Mucosa of descending colon (tissue), 3 donors: Measurements from ENCODE around the gene CAMK4. TPM values are rescaled to one million over a fixed set of nuclear protein-coding genes. Genes with fewer than 3 reads are reported as not detected.
"Not testable (repeated sequence)": the region's sequence is repeated elsewhere in the genome, so short reads cannot be mapped to it uniquely, and the experiment has no call there.

Source experiments
- ATAC-seq: fragments of 200-7000 bp; cut with Tn5 transposase; one replicate; pipeline ENCODE4 v1.9.1; 2020; ENCODE audit warnings: mild to moderate bottlenecking, moderate library complexity
- DNase-seq, 3 donors: peaks; one replicate each; pipeline ENCODE4 v3.0.0-alpha.2; 2020
- H3K36me3 ChIP-seq: fragments of 200-600 bp; one replicate; pipeline ENCODE4 v1.8.0; 2021; ENCODE audit warnings: low read depth, mild to moderate bottlenecking
- H3K4me1 ChIP-seq: fragments of 200-600 bp; one replicate; pipeline ENCODE4 v1.8.0; 2021; ENCODE audit warnings: low read depth, mild to moderate bottlenecking
- H3K4me3 ChIP-seq: fragments of 200-600 bp; one replicate; pipeline ENCODE4 v1.8.0; 2021; ENCODE audit warnings: mild to moderate bottlenecking
- H3K9me3 ChIP-seq: fragments of 200-600 bp; one replicate; pipeline ENCODE4 v1.8.0; 2021; ENCODE audit warnings: mild to moderate bottlenecking
- intact Hi-C, 2 donors: fragments of 100-400 bp; cut with DNase I in 1 of 2; cut with micrococcal nuclease in 1 of 2; formaldehyde crosslinking; loops; one replicate each; pipeline versions ENCODE4 v1.11.0 to v1.11.1; 2022; cut with DNase I, micrococcal nuclease
- total RNA-seq, 3 donors: library from RNA; stranded (reverse); fragmentation: NEBNext Ultra II Directional in 2 of 3; extraction: Animal tissue kit (Norgen Biotek cat#: 25700) in 2 of 3; gene quantifications; one replicate each; pipeline versions ENCODE4 v1.2.1 to v1.2.4, GENCODE V29; 2021 to 2023
- TF ChIP-seq, protein P1 (sequence below): fragments of 200-600 bp; IDR thresholded peaks from one replicate; pipeline ENCODE4 v1.8.0; 2022; ENCODE audit warnings: antibody characterized with exemption, mild to moderate bottlenecking
- donor health status: DM: no; HTN: no; CAD: no; lungs with moderate emphysema.
- donor health status: DM: no; HTN: no; CAD: no.
- donor health status: DM: no; HTN: yes; CAD: no.

CAMK4 gene
- total RNA-seq, 3 donors from 2014 or later: 2.0 to 5.5 (median 4.0) TPM

DNA sequence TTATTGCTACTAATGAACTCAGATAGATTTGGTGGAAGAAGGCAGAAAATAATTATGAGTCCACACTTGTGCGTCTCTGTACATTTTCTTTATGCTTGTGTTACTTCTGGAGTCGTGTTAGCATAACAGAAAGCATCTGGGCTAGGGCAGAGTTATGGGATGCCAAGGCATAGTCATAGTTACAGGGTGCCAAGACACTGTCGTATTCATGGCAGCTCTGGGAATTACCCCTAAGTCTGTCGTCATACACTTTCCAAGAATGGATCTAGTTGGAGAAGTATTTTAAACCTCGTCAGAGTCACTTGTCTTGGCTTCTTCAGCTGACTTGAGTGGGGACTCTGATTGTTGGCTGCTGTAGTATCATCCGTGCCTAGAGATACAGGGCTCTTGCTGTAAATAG is 27.7 kb downstream of the CAMK4 start:
- Histone ChIP-seq H3K36me3 (no peaks in the 10 kb centered on the region), H3K4me3 (no peak overlapping the region), H3K4me1 (no peaks in the 10 kb centered on the region), H3K9me3 (no peaks in the 10 kb centered on the region)
- intact Hi-C loops: no loop called here
- ATAC-seq (no peak), DNase-seq (no peak)
- TF ChIP-seq, protein P1, sequence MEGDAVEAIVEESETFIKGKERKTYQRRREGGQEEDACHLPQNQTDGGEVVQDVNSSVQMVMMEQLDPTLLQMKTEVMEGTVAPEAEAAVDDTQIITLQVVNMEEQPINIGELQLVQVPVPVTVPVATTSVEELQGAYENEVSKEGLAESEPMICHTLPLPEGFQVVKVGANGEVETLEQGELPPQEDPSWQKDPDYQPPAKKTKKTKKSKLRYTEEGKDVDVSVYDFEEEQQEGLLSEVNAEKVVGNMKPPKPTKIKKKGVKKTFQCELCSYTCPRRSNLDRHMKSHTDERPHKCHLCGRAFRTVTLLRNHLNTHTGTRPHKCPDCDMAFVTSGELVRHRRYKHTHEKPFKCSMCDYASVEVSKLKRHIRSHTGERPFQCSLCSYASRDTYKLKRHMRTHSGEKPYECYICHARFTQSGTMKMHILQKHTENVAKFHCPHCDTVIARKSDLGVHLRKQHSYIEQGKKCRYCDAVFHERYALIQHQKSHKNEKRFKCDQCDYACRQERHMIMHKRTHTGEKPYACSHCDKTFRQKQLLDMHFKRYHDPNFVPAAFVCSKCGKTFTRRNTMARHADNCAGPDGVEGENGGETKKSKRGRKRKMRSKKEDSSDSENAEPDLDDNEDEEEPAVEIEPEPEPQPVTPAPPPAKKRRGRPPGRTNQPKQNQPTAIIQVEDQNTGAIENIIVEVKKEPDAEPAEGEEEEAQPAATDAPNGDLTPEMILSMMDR: no peak

DNA sequence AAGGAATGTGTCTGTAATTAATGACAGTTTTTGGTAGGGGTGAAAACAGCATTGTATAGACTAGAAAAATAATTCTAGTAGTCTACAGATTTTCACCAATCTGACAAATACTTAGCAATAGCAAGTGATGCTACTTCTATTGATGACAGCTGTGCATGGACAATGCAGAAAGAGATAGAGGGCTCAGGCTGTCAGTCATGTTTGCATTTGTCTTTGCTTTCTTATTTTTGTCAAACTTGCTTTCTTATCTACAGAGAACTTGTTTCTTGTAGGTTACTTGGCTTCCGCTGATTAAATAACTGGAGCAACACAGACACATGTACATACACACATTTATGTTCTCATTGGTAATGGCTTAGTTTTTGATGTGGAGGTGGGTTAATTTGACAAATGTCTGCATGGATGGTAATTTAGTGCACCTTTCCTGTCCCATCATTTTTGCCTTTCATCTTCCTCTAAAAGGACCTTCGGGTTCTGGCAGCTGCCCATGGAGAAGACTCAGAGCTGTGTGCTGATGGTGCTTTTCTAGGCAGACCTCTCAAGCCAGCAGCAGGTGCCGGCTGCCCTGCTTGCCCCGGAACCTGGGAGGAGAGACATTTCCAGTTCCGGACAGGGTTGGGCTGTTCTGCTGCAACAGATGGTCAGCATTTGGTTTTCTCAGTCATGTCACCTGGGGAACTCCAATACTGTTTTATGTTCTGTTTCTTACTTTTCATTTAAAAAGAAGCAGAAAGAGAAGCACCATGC is 28.8 kb downstream of the CAMK4 start:
- H3K4me1 ChIP-seq: no peaks in the 10 kb centered on the region
- DNase-seq (peak in 1 of 3 donors; percentile 40), ATAC-seq (peak; percentile 60)
- no peak overlapping the region for H3K4me3 ChIP-seq
- H3K9me3 ChIP-seq: no peaks in the 10 kb centered on the region
- TF ChIP-seq, protein P1: no peak
- intact Hi-C loops: no loop called here
- H3K36me3 ChIP-seq: no peaks in the 10 kb centered on the region

DNA sequence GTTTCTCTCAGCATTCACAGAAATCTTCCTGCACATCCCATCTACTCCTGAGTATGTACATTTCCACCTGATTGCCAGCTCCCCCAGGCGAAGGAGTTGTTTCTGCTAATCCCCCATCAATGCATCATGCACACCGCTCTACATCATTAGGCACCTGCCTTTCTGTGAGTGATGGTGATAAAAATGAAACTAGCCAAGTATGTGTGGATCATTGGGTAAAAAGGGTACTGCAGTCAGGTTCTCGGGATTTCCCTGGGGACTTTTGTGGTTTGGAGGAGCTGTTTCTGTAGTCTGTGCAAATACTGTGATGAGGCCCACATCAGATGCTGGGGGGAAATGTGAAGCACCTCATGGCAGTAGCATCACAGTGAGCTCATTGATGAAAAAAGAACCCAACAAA is 30.4 kb downstream of the CAMK4 start:
- no peaks in the 10 kb centered on the region for H3K9me3 ChIP-seq
- H3K4me1 ChIP-seq: no peaks in the 10 kb centered on the region
- intact Hi-C loops: no loop called here
- TF ChIP-seq, protein P1: no peak
- no peaks in the 10 kb centered on the region for H3K36me3 ChIP-seq
- peak; percentile 28 for ATAC-seq
- no peak overlapping the region for H3K4me3 ChIP-seq
- no peak for DNase-seq

DNA sequence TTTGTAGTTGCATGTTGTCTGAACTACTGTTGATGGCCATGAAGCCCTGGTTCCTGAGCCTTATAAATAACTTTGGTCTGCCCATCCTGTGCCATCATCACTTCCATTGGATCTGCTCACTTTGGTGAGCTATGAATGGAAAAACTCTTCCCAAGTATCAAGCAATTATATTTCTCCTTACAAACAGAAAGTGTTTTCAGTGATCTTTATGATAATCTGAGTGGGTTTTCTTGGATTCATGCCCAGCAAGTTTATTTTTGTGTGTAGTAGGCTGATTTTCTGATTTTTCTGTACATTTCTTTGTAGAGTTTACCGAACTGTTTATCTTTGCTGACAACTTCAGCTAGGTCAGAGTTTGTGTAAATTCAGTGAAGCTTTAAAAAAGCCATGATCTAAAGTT is 31.0 kb downstream of the CAMK4 start:
- no peaks in the 10 kb centered on the region for H3K36me3 ChIP-seq
- H3K4me3 ChIP-seq: no peak overlapping the region
- TF ChIP-seq, protein P1: no peak
- no peaks in the 10 kb centered on the region for H3K9me3 ChIP-seq
- intact Hi-C loops: no loop called here
- H3K4me1 ChIP-seq: no peaks in the 10 kb centered on the region
- ATAC-seq (no peak), DNase-seq (no peak)

DNA sequence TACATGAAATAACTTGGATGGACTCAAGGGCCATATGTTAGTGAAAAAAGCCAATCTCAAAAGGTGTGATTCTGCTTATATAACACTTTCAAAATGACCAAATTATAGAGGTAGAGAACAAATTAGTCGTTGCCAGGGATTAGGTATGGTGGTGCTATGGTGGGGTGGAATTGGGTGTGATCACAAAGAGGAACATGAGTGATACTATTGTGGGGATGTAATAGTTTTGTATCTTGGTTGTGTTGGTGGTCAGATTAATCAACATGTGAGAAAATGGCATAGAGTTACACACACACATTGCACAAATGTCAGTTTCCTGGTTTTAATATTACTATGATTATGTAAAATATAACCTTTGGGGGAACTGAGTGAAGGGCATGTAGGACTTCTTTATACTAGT is 31.9 kb downstream of the CAMK4 start:
- ATAC-seq (no peak), DNase-seq (no peak)
- TF ChIP-seq, protein P1: no peak
- intact Hi-C loops: no loop called here
- Histone ChIP-seq H3K36me3 (no peaks in the 10 kb centered on the region), H3K9me3 (no peaks in the 10 kb centered on the region), H3K4me3 (no peak overlapping the region), H3K4me1 (no peaks in the 10 kb centered on the region)

DNA sequence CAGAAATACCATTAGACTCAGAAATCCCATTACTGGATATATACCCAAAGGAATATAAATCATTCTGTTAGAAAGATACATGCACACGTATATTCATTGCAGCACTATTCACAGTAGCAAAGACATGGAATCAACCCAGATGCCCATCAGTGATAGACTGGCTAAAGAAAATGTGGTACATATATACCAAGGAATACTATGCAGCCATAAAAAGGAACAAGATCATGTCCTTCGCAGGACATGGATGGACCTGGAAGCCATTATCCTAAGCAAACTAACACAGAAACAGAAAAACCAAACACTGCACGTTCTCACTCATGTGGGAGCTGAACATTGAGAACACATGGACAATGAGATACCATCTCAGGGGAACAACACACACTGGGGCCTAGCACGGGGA is 33.4 kb downstream of the CAMK4 start:
- intact Hi-C loops, ATAC-seq, DNase-seq, H3K4me1 ChIP-seq, H3K9me3 ChIP-seq, H3K4me3 ChIP-seq, H3K36me3 ChIP-seq: not testable (repeated sequence)
